Activated naive CD4-positive, alpha-beta T cell treated with Interleukin-2 at 50 U/mL for 16 hours (primary cell): ENCODE results near the gene F8.
A peak's percentile ranks its signal among the peaks of the same experiment; 100 is the strongest.
"Not testable (repeated sequence)": the region's sequence is repeated elsewhere in the genome, so short reads cannot be mapped to it uniquely, and the experiment has no call there.

ENCODE experiments used
- DNase-seq: peaks from one replicate; pipeline ENCODE4 v3.0.0-alpha.2; 2020

Gene F8

DNA sequence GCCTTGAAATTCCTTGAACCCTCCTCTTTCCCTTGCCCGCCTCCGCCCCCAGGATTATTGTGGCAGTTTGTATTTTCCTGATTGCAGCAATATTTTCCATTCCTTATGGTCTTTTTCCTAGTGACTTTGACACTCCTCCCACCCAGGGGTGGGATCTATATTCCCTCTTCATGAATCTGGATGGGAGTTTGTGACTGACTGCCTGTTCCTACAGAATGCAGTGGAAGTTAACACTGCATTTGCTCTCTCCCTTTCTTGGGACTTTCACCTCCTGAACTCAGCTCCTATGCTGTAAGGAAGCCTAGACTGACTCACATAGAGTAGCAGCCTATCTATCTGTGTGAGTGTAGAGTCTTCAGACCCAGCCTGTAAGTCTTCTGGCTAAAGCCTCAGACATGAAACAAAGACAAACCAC is 6.4 kb upstream of the F8 start:
- no peak for DNase-seq

DNA sequence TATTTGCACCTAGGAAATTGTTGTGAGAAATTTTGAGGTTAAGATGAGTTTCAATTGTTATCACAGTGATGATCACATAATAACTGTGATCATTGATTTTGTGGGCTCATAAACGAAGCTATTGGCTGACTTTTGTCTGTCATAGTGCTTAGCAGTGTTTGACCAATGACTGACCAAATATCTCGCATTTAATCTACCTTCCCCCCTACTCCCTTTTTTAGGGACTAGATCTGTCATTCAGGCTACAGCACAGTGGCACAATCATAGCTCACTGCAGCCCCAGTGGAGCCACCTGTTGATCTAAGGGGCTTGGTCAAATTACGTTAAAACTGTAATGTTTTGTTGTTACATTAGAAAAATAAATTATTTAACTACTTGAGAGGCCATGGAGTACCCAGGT is 5.6 kb upstream of the F8 start:
- no peak for DNase-seq

DNA sequence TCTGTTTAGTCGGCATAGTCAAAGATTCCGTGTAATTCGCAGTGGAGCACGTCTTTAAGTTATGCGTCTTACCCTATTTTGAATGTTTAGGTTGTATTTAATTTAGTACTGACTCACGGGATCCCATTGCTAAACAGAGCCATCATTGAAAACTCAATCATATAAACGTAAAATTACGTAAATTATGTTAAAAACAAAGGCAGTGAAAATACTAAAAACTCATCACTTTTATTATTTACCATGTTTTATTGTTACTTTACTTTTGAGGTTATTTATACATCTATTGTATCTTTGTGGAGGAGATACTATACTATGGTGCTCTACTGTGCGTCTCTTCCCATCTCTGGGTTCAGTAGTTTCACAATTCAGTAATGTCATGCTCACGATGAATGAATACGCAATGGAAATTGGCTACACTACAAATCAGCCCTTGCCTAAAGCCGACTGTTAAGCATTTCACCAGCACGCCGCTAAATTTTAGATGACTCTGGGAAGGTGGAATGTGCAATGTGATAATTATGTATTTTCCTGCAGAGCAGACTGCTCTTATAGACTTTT is 5.1 kb upstream of the F8 start:
- DNase-seq, result no peak

- DNase-seq, result peak; percentile 93
Observed at GRCh38 chrX:155026727-155027508, 4.4 kb upstream of the F8 start, which contains the start of gene FUNDC2. FUNDC2 (plus strand) TSS chrX:155026844; CDS start chrX:155026939, 95 bp downstream.

DNA sequence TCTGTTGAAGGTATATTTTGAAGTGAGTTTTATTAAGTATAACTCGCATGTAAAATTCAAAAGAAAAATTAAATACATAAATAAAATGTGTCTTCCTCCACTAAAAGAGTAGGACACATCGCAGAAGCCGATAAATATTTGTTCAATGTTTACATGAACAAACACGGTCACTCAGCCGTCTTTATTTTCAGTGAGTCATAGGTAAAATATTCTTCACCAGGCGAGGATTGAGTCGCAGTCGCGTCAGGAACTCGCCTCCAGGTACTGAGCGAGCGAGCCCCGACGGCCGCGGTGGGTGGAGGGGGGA is 3.9 kb upstream of the F8 start:
- DNase-seq, result no peak

GRCh38 chrX:155023907-155024833 is 1.6 kb upstream of the F8 start:
- no peak for DNase-seq

DNA sequence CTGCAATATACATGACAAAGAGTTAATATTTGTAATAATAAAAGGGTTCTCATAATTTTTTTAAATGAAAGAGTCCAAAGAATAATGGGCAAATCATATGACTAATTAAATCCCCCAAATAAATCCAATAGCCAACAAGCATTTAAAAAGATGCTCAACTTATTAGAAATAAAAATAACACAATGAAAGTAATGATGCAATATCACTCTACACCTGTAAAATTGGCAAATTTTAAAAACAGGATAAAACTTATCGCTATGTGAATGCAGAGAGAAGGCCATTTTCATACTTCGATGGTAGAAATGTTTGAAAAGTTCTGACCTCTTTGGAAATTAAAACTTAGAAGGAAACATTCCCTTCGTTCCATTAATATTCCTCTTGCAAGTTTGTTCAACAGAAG is 1.9 kb downstream of the F8 start:
- no peak for DNase-seq

- no peak for DNase-seq
Observed at GRCh38 chrX:155009994-155010472, 12.5 kb downstream of the F8 start.

DNA sequence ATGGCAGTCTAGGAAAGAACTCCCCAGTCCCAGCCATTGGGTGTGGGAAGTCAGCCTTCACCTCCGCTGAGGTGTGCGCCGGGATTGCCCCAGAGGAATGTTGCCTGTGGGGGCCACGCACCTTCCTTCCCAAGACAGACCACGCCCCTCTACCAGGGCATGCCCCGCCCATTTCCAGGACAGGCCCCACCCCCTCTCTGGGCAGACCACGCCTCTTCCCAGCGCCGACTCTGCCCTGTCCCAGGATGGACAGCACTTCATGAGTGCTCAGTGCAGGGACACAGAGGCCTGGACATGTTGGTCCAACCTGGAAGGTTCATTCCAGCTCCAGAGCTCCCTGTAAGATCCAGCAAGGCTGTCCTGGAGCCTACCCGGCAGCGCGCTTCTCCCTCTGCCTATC is 13.9 kb downstream of the F8 start:
- not testable (repeated sequence) for DNase-seq

DNA sequence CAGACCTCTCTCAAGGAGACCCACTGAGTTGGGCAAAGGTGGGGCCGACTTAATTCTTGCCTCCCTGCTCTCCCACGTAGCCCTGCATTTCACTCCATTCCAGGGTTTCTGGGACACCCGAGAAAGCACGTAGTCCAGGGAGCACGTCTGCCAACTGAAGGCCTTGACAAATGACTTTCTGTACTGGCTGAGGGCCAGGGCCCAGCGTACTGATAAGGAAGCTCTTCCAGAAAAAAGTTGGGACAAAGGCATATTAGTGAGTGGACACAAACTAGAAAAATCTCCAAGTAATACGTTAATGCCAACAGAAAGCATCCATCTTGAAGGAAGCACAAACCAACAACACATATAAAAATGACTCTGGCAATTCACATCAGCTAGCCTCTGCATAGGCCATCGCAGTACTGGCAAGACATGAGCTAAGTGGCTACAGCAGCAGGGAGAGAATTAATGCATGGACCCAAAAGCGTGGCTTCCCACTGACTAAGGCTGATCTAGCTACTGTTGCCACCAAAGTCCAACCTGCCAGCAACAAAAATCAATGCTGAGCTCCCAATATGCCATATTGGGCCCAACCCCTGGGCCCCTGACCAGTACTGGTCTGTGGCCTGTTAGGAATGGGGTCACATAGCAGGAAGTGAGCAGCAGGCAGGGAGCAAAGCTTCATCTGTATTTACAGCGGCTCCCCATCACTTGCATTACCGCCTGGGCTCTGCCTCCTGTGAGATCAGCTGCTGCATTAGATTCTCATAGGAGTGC is 15.4 kb downstream of the F8 start:
- DNase-seq, result not testable (repeated sequence)

- not testable (repeated sequence) for DNase-seq
Observed at GRCh38 chrX:155006379-155006778, 16.1 kb downstream of the F8 start.

GRCh38 chrX:155005190-155005589 is 17.3 kb downstream of the F8 start:
- DNase-seq, result no peak

DNA sequence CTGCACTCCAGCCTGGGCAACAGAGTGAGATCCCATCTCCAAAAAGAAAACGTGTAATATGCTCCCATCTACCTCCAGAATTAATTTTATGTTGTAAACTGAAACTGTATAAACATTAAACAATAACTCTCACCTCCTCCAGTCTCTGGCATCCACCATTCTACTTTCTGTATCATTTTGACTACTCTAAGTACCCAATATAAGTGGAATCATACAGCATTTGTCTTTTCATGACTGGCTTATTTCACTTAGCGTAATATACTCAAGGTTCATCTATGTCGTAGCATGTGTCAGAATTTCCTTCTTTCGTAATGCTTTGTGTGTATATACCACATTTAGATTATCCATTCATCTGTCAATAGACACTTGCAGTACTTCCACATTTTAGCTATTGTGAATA is 20.6 kb downstream of the F8 start:
- no peak for DNase-seq

DNA sequence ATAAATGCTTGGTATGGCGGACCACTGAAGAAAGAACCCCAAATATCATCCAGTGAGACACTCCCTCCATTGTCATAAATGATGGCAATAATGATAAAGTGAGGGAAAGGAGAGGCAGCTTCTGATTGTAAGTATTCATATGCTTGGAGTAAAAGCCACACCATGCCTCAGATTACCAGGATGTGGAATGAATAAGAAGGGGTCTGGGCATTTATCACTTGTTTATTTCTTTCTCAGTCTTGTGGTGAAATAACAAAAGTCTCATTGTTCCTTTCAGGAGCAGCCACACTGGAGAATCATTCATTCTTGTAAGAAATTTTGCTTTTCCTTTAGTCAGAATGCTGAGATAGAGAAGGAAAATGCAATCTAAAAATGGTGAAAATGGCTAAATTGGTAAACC is 21.7 kb downstream of the F8 start:
- DNase-seq, result no peak

DNA sequence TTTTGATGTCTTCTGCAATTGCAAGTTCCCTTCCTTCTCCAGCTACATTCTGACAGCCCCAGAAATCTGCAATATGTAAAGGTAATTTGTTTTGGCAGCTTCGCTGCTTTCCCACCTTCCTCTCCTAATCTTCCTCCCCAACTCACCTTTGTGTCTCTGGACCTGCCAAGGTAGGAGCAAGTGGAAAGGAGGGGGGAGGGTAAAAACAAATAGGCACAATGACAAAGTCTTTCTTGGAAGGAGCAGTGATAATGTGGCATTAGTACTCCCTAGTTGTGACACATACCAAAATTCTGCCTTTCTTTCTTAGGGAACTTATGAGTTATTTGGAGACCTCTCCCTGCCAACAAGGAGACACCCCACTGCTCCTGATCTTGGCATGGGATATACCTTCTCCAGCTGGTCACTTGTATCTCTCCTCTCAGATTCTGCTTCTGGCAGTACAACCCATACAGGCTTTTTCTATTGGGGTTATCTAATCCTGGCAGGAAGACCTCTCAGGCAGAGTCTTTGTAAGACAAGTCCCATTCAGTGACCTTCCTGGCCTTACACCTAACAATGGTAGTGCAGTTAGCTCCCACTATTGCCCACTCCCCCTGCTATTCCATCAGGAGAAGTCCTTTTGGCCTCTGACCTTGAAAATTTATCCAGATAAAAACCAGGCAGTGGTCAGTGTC is 24.2 kb downstream of the F8 start:
- no peak for DNase-seq

GRCh38 chrX:154991476-154991875 is 31.0 kb downstream of the F8 start:
- no peak for DNase-seq

- peak; percentile 5 for DNase-seq
Observed at GRCh38 chrX:154991039-154991438, 31.5 kb downstream of the F8 start.

DNA sequence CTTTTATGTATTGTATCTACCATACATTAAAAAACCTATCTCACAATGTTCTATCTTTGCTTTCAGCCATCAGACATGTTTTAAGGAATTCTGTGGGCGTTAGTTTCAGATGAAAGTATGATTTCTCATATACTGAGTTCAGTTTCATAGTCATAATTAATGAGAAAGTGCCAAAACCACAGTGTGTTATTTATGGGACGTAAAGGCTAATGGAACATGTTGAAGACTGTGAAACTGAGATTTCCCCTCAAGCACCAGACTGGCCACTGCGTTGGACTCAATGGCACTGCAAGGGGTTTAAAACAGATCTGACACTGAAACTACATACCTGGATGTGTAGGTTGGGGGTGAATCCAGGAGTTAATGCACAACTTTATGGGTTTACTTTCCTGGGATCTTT is 32.0 kb downstream of the F8 start:
- no peak for DNase-seq

DNA sequence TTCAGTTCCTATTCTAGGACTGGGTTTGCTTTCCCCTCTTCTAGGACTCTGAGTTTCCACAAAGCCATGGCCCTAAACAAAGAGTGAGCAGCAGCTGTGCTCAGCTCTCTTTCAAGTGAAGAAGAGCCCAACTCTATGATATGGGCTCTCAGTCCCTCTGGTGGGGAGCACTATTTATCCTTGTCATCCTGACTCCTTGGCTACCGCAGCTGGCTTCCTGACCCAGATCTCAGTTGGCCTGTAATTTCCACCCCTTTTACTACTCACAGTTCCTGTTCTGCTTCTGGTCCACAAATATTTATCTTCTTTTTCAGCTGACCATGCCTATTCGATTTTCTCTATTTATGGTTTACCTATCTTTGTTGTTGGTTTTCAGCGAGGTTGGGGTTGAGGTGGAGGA is 33.8 kb downstream of the F8 start:
- DNase-seq, result no peak

- no peak for DNase-seq
Observed at GRCh38 chrX:154987940-154988339, 34.6 kb downstream of the F8 start.

- DNase-seq, result no peak
Observed at GRCh38 chrX:154986826-154987575, 35.5 kb downstream of the F8 start.

DNA sequence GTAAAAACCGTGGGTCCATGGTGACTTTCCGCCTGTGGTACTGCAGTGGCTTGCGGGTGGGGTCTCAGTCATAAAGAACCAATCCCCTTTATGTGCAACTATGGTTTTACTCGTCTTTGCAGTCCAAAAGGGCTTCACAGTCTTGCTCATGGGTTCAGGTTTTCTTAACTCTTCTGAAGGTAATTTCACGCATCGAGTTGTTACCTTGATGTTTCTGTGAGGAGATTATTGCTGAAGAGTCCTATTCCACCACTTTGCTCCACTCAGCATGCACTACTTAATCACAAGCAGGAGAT is 41.5 kb downstream of the F8 start:
- DNase-seq, result no peak
